ENCODE results near the gene GRIN2C. TPM values are rescaled to one million over a fixed set of nuclear protein-coding genes. Genes with fewer than 3 reads are reported as not detected.

GRIN2C gene
- total RNA-seq, 3 donors from 2014 or later (not counting 1 experiment from before 2014, with no cell fraction given), result not detected

GRCh38 chr17:74818291-74818938 is 41.3 kb downstream of the GRIN2C start:
- Histone ChIP-seq H3K27me3 (ENCODE audit: control insufficient read depth, insufficient read depth, low read length) (no peaks in the 10 kb centered on the region), H3K36me3 (ENCODE audit: control insufficient read depth, insufficient read depth, low read length) (peaks cover 32% of the 10 kb centered on the region), H3K4me3 (ENCODE audit: low read length) (no peak overlapping the region), H3K9me3 (ENCODE audit: control insufficient read depth, insufficient read depth, low read length) (no peaks in the 10 kb centered on the region), H3K27ac (ENCODE audit: low read length) (no peak overlapping the region), H3K4me1 (ENCODE audit: control insufficient read depth, insufficient read depth, low read length) (peaks cover 6% of the 10 kb centered on the region)
- intact Hi-C loops (cut with micrococcal nuclease), result no loop called here
- no peaks in the 10 kb centered on the region for H3K36me3 Mint-ChIP-seq
- ATAC-seq, result no peak
- H3K4me3 Mint-ChIP-seq, result no peak overlapping the region
- peaks cover 6% of the 10 kb centered on the region in 2 donors for H3K4me1 Mint-ChIP-seq
- no peak for DNase-seq
- no peak overlapping the region for H3K27ac Mint-ChIP-seq
- no peak for TF ChIP-seq CTCF (IDR thresholded peaks at IDR 0.05)
- no peaks in the 10 kb centered on the region for H3K27me3 Mint-ChIP-seq (ENCODE audit: low read depth in 2 of 2)
- no peaks in the 10 kb centered on the region for H3K9me3 Mint-ChIP-seq
- WGBS (ENCODE audit: insufficient coverage), result 96% methylated on average over 16 of the region's 16 CpGs

GRCh38 chr17:74816905-74817620 is 42.6 kb downstream of the GRIN2C start:
- DNase-seq (no peak), ATAC-seq (no peak)
- WGBS (ENCODE audit: insufficient coverage), result 94% methylated on average over 17 of the region's 18 CpGs
- Mint-ChIP-seq H3K36me3 (no peaks in the 10 kb centered on the region), H3K4me1 (peaks cover 6 to 10% of the 10 kb centered on the region in 2 donors), H3K9me3 (no peaks in the 10 kb centered on the region), H3K27ac (no peak overlapping the region), H3K4me3 (no peak overlapping the region), H3K27me3 (ENCODE audit: low read depth in 2 of 2) (no peaks in the 10 kb centered on the region)
- H3K27ac ChIP-seq (ENCODE audit: low read length), result no peak overlapping the region
- peaks cover 37% of the 10 kb centered on the region for H3K36me3 ChIP-seq (ENCODE audit: control insufficient read depth, insufficient read depth, low read length)
- intact Hi-C loops (cut with micrococcal nuclease), result no loop called here
- no peaks in the 10 kb centered on the region for H3K27me3 ChIP-seq (ENCODE audit: control insufficient read depth, insufficient read depth, low read length)
- peaks cover 10% of the 10 kb centered on the region for H3K4me1 ChIP-seq (ENCODE audit: control insufficient read depth, insufficient read depth, low read length)
- no peak overlapping the region for H3K4me3 ChIP-seq (ENCODE audit: low read length)
- H3K9me3 ChIP-seq (ENCODE audit: control insufficient read depth, insufficient read depth, low read length), result no peaks in the 10 kb centered on the region
- no peak for TF ChIP-seq CTCF (IDR thresholded peaks at IDR 0.05)

- no peak for TF ChIP-seq CTCF (IDR thresholded peaks at IDR 0.05)
- DNase-seq, result no peak
- Mint-ChIP-seq H3K27me3 (ENCODE audit: low read depth in 2 of 2) (no peaks in the 10 kb centered on the region), H3K9me3 (no peaks in the 10 kb centered on the region), H3K4me3 (no peak overlapping the region), H3K27ac (no peak overlapping the region), H3K36me3 (no peaks in the 10 kb centered on the region), H3K4me1 (peaks cover 6 to 10% of the 10 kb centered on the region in 2 donors)
- intact Hi-C loops (cut with micrococcal nuclease), result no loop called here
- H3K9me3 ChIP-seq (ENCODE audit: control insufficient read depth, insufficient read depth, low read length), result no peaks in the 10 kb centered on the region
- no peak for ATAC-seq
- H3K4me1 ChIP-seq (ENCODE audit: control insufficient read depth, insufficient read depth, low read length), result peaks cover 14% of the 10 kb centered on the region
- H3K27me3 ChIP-seq (ENCODE audit: control insufficient read depth, insufficient read depth, low read length), result no peaks in the 10 kb centered on the region
- no peak overlapping the region for H3K4me3 ChIP-seq (ENCODE audit: low read length)
- no peak overlapping the region for H3K27ac ChIP-seq (ENCODE audit: low read length)
- peaks cover 35% of the 10 kb centered on the region for H3K36me3 ChIP-seq (ENCODE audit: control insufficient read depth, insufficient read depth, low read length)
- 76% methylated on average over 15 of the region's 15 CpGs for WGBS (ENCODE audit: insufficient coverage)
Observed at GRCh38 chr17:74815550-74816370, 43.9 kb downstream of the GRIN2C start.

Measured in natural killer cell (primary cell).